ENCODE results near the gene INSYN1.

INSYN1 gene

DNA sequence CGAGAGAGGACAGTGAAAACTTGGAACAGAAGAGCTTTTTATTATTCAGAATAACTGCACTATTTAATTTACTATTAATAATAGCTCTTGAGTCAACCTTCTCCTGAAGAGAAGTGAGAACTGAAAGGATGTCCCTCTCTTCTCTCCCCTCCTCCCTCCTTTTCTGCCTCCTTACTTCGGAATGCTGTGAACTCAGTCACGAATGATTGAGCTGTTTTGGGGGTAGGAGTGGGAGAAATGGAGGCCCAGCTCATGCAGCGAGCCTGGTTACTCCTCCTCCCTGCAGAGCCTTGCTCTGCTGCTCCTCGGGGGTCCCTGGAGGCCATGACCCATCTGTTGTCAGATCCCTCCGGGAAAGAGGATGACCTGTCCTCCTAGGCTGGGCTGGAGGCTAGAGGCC is 20.3 kb upstream of the INSYN1 start:
- DNase-seq: no peak

GRCh38 chr15:73771385-73772045 is 18.4 kb upstream of the INSYN1 start:
- DNase-seq: no peak

DNA sequence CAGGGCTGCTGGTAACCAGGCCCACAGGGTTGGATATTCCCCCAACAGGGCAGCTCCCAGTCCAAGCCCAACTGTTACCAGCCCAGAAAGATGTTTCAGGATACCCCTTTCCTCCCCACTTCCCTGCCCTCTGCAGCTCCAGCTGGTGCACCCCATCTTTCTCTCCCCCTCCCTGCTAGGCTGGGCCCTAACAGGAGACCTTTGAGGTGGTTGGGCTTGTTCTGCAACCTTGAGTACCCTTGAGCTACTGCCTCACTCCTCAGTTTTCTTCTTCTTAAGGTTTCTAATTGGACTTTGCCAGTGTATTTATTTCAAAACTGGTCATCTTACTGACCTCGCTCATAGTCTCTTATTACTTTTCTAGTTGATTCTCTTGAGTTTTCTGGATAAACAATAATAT is 16.9 kb upstream of the INSYN1 start:
- no peak for DNase-seq

DNA sequence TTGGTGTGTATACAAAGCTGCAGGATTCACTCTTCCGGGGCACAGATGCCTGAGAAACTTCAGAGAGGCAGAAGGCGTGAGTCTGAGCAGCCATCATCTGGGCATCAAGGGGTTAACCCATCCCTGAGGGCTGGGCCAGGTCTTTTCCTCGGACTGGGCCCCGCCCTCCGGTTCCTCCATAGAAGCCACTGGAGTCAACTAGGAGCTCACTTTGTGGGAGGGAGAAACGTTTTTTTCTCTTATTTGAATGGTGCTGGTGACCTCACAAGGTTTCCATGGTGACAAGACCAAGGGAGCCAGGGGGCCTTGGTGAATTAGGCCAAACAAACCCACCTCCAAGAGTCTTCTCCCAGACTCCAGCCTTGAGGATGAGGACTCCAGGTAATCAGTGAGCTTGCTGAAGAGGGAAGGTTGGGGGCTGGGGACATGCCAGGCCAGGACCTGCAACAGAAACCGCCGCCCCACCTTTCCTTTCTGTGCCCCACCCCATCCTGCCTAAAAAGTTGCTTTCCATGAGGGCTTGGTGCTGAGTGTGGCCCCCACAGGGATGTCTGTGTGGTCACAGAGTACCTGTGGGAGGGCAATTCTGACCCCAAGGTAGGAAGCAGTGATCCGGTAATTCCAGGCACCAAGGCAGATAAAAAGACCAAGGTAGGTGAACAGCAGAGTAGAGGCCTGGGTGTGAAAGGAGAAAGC is 14.8 kb upstream of the INSYN1 start:
- no peak for DNase-seq

DNA sequence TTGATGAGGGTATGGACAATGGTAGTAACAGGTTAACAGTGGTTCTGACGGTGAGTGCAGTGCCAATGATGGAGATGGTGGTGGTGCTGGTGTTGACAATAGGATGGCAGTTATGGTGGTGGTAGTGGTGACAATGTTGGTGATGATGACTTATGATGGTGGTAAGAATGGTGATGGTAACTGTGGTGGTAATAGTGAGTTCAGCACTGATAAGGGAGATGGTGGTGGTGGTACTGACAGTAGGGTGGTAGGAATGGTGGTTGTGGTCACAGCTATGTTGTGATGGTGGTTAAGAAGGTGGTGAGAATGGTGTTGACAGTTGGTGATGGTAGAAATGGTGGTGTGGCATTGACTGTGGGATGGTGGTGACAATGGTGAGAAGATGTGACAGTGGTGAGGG is 13.4 kb upstream of the INSYN1 start:
- DNase-seq: no peak

- no peak for DNase-seq
Measured at GRCh38 chr15:73765778-73766177, 12.6 kb upstream of the INSYN1 start.

- DNase-seq: no peak
Measured at GRCh38 chr15:73763931-73764330, 10.8 kb upstream of the INSYN1 start.

GRCh38 chr15:73760330-73761329 is 7.5 kb upstream of the INSYN1 start:
- no peak for DNase-seq

DNA sequence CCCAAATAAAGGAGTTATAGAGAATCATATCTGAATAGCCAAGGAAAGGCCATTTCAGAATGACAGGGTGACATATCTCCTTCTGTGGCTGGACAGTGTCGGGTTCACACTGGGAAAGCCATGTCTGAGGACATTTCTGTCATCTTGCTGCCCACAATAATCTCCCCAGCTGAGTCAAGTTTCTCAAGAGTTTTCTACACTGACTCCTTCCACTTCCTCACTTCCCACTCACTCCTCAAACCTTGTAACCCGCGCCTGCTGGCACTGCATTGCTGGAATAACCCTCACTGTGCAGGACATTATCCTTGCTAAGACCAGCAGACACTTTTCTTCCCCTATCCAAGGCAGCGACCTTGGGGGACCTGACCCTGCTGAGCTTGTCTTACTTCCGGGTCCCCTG is 5.3 kb upstream of the INSYN1 start:
- DNase-seq: no peak

- DNase-seq: no peak
Measured at GRCh38 chr15:73757571-73757970, 4.4 kb upstream of the INSYN1 start.

DNA sequence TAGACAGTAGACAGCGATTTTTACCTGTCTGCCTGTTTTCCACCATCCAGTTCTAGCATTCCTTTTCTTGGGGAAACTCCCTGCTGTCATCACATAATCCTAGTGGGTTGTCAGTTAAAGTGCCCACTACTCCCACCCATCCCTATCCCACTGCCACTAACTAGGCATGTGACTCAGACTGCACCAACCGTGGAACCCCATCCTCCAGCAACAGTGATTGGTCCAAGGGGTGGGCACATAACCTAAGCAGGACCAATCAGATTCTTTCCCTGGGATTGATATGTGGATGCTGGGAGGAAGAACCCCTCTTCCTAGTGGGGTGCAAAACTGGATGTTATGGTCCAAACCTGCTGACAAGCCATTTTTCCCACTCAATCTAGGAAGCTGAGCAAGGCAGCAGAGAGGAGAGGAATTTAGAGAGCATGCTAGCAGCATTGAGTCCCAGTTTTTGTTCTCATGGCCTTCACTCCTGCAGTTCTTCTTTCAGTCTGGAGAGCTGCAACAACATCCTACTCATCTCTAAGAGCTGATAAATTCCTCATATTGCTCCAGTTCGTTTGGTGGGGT is 3.9 kb upstream of the INSYN1 start:
- DNase-seq: no peak

GRCh38 chr15:73756390-73756789 is 3.2 kb upstream of the INSYN1 start:
- DNase-seq: no peak

DNA sequence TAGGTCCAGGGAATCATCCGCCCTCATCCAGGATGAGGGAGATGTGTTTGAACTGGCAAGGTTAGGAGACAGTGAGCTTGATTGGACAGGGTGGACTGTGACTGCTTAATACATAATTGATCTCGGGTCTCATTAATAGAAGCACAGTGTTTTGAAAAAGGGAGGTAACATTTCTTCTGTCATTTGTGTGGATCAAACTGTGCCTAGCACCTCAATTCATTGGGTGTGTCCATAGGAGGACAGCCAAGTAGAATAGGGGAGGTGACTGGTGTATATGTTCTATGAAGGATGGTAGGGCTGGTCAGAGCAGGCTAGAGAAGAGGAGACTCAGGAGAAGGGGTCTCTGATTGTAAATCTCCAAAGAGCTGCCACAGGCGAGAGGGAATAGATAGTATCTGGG is 2.8 kb upstream of the INSYN1 start:
- no peak for DNase-seq

GRCh38 chr15:73755481-73755880 is 2.3 kb upstream of the INSYN1 start:
- DNase-seq: no peak

GRCh38 chr15:73754461-73754860 is 1.3 kb upstream of the INSYN1 start:
- DNase-seq: no peak

DNA sequence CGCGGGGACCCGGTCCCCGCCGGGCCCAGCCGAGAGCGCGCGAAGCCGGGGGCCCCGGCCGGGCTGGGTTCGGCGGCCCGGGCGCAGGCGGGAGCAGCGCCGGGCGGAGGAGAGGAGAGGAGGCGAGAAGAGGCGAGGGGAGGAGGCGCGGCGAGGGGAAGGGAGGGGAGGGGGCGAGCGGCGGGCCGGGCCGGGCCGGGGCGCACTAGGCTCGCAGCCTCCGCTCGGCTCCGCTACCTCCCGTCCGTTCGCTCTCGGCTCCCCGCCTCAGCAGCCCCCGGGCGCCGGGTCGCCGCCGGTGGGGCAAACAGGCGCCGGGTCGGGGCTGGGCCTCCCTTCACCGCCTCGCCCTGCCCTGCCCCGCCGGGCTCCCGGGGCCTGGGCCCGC is 351 bp downstream of the INSYN1 start:
- DNase-seq: no peak

DNA sequence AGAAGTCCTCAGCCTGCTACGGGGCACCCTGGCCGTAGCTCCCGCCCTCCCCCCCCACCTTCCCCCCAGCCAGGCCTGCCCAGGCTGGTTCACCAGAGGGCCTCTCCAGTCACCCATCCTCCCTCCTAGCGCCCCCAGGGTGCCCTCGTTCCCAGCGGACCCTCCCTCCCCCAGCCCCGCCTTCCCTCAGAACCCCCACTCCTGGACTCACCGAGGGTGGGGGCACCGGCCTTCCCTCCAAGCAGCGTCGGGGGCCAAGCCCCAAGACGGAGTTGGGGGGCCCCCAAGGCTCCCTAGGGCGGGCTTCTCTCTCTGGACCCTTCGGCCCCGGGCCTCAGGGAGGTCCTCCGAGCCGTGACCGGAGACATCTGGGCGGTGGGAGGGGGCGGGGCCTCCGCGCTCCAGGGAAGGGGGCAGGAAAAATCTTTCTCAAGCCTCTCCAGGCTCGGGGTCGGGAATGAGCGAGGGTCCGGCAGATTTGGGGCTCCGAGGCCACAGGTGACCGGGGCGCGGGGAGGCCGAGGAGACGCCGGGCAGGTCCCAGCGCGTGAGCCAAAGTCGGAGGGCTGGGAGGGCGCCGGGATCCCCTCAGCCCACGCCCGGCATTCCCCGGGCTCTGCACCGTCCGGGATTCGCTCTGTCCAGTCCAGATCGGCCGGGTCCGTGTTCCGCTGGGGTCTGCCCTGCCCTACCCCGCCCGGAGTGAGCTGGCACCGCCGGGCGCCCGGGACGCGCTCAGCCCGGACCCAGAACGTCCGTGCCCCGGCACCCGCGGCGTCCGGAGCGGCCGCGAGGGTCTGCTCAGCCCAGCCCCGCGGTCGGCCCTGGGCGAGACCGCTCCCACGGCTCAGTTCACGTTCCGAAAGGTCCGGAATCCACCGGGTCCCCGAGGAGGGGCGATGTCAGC is 999 bp downstream of the INSYN1 start:
- DNase-seq: no peak

DNA sequence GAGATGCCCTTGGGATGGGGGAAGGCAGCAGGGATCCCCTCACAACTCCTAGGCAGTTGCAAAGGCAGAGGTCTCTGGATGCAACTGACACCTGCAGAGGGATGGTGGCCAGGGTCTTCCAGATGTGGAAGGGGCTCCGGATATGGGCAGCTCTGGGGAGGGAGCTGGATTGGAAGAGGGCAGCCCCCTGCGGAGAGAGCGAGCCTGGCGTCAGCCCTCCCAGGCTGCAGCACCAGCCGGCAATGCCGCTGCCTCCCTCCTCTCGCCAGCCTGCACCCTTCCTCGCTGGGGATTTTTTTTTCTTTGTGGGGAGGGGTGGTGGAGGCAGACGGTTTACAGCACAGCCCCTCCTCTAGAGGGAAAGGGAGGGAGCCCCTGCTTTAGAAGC is 1.6 kb downstream of the INSYN1 start:
- no peak for DNase-seq

DNA sequence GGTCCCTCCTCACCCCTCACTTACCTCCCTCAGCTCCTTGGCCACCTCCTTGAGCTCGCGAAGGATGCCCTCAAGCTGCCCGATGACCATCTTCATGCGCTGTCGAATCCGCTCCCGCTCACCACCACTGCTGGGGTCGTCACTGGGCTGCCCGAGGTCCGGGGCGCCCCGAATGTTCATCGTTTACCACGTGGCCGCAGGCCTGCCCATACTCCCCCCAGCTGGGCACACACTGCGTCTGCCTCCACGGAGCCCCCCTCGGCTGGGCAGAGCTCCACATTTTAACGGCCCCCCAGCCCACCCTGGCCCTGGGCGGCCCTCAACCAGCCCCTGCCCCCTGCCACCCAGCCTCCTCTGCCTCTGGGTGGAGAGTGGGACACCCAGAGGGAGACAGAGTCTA is 2.2 kb downstream of the INSYN1 start:
- no peak for DNase-seq

DNA sequence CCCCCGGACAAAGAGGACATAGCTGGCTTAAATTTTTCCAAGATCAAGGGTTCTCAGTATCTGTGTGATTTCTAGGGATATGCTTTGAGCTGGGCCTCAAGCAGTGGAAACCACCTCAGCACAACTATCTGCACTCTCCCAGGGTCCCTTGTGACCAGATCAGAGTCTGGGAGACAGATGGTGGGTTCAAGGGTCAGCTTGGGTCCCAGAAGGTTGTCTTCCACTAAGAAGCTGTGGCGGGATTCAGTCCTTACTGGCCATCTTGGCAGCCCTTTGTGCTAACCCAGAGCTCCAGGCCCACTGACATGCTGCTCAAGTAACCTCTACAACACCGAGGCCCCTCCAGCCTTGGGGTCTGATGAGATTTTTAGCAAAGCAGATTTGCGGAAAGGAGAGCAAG is 2.7 kb downstream of the INSYN1 start:
- no peak for DNase-seq

GRCh38 chr15:73749971-73750370 is 3.2 kb downstream of the INSYN1 start:
- no peak for DNase-seq

DNA sequence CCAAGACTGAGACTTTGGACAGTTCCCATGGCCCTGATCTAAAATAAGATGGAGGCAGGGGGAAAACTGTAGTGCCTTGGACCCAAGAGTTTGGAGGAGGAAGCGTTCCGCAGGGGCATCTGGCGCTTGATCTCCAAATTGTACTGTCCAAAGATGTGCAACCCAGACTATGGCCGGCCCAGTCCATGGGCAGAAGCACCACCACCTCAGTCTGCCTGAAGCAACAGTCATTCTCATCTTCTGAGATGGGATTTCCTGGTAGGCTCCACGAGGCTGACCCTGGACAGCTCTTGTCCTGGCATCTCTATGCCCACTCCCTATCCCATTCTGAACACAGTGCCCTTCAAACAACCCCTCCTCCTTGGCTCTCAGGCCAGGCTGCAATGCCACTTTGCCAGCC is 3.6 kb downstream of the INSYN1 start:
- DNase-seq: no peak
